DND-41 (cell line): ENCODE measurements around the gene RNF144A.

Experiments
- EZH2 ChIP-seq: IDR thresholded peaks from 3 replicates; pipeline ENCODE4 v1.6.1; 2012; ENCODE audit warnings: borderline replicate concordance, low read depth, mild to moderate bottlenecking, moderate library complexity, low read length, inconsistent platforms; ENCODE audit not compliant: severe bottlenecking
- TF ChIP-seq, protein P1 (sequence below): IDR thresholded peaks from 2 replicates; pipeline ENCODE4 v1.5.1; 2012; ENCODE audit warnings: borderline replicate concordance, low read length, moderate library complexity, mild to moderate bottlenecking; ENCODE audit not compliant: poor library complexity, severe bottlenecking; ENCODE audit errors: extremely low read depth

DNA sequence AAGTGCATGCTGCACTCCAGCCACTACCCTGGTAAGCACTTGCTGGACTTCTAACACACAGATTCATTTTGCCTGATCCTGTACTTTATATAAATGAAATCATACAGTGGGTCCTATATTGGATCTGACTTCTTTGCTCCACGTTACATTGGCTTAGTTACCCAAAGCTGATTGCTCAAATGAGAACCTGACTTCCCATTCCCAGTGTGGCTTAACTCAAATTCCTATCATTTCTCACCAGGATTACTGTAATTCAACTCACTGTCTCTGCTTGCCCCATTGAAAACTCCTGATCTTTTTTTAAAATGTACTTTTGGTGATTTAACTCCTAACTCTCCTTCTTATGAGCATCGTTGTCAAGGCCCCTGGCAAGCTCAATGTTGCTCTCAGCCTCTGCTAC, 38.2 kb upstream of the RNF144A start:
- TF ChIP-seq, protein P1, sequence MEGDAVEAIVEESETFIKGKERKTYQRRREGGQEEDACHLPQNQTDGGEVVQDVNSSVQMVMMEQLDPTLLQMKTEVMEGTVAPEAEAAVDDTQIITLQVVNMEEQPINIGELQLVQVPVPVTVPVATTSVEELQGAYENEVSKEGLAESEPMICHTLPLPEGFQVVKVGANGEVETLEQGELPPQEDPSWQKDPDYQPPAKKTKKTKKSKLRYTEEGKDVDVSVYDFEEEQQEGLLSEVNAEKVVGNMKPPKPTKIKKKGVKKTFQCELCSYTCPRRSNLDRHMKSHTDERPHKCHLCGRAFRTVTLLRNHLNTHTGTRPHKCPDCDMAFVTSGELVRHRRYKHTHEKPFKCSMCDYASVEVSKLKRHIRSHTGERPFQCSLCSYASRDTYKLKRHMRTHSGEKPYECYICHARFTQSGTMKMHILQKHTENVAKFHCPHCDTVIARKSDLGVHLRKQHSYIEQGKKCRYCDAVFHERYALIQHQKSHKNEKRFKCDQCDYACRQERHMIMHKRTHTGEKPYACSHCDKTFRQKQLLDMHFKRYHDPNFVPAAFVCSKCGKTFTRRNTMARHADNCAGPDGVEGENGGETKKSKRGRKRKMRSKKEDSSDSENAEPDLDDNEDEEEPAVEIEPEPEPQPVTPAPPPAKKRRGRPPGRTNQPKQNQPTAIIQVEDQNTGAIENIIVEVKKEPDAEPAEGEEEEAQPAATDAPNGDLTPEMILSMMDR = no peak
- TF ChIP-seq EZH2 = no peak
